B cell (primary cell): Measurements from ENCODE around the gene FAM120B. TPM values are rescaled to one million over a fixed set of nuclear protein-coding genes. Genes with fewer than 3 reads are reported as not detected.

Experiments used
- ATAC-seq: fragments of 200-7000 bp; cut with Tn5 transposase; one replicate; pipeline ENCODE4 v1.10.0; 2021; ENCODE audit warnings: low read depth, mild to moderate bottlenecking, moderate number of reproducible peaks, moderate library complexity
- CTCF ChIA-PET: fragments of 350-600 bp; sonication (Branson Sonifier 250); formaldehyde crosslinking; loops from one replicate; lab custom pipeline; 2021; ENCODE audit warnings: antibody characterized with exemption, inconsistent platforms; lab: Charles Lee
- POLR2A ChIA-PET: fragments of 350-600 bp; sonication (Branson Sonifier 250); formaldehyde crosslinking; loops from one replicate; lab custom pipeline; 2021; ENCODE audit warnings: antibody characterized with exemption; lab: Charles Lee
- DNase-seq: peaks from one replicate; pipeline ENCODE4 v3.0.0; 2013
- H2AFZ ChIP-seq: 2 replicates; pipeline ENCODE4 v1.6.1; 2012; ENCODE audit warnings: mild to moderate bottlenecking, low read depth, low read length; ENCODE audit not compliant: insufficient read depth, poor library complexity, severe bottlenecking
- H3K27ac ChIP-seq, 2 donors: 1 replicate in 1 of 2; 2 replicates in 1 of 2; pipeline ENCODE4 v1.5.1; 2012 to 2013; ENCODE audit warnings: low read length in 2 of 2, mild to moderate bottlenecking in 2 of 2, moderate library complexity in 1 of 2
- H3K27me3 ChIP-seq, 4 experiments: fragments of 200-600 bp in 1 of 4; sonication (generic) in 1 of 4; replicated peaks in 1 of 4; 1 replicate in 2 of 4; 2 replicates in 2 of 4; pipeline versions ENCODE4 v1.6.1 to v1.7.0; 2013 to 2016; ENCODE audit warnings: low read length in 3 of 4, mild to moderate bottlenecking in 2 of 4, mixed read lengths in 1 of 4, moderate library complexity in 1 of 4; ENCODE audit not compliant: insufficient read depth in 4 of 4, control insufficient read depth in 3 of 4; ENCODE audit errors: control extremely low read depth in 1 of 4
- H3K36me3 ChIP-seq, 2 experiments: replicated peaks in 1 of 2; 1 replicate in 1 of 2; 2 replicates in 1 of 2; pipeline versions ENCODE4 v1.6.1 to v1.7.1; 2013; ENCODE audit warnings: low read length in 1 of 2; ENCODE audit not compliant: insufficient read depth in 2 of 2, control insufficient read depth in 1 of 2; ENCODE audit errors: control extremely low read depth in 1 of 2, extremely low read depth in 1 of 2
- H3K4me1 ChIP-seq, 2 donors: fragments of 200-600 bp in 1 of 2; sonication (generic) in 1 of 2; 1 replicate in 1 of 2; 2 replicates in 1 of 2; pipeline versions ENCODE4 v1.5.1 to v1.6.1; 2013 to 2017; ENCODE audit warnings: low read length in 2 of 2; ENCODE audit not compliant: control insufficient read depth in 2 of 2, insufficient read depth in 2 of 2
- H3K4me2 ChIP-seq: replicated peaks from 2 replicates; pipeline ENCODE3; 2012; ENCODE audit warnings: mild to moderate bottlenecking, low read depth, low read length; ENCODE audit not compliant: poor library complexity, severe bottlenecking
- H3K4me3 ChIP-seq, 5 experiments: fragments of 200-600 bp in 1 of 5; sonication (generic) in 1 of 5; 1 replicate in 3 of 5; 2 replicates in 2 of 5; pipeline versions ENCODE4 v1.5.1 to v1.7.0; 2011 to 2016; ENCODE audit warnings: low read length in 4 of 5, mild to moderate bottlenecking in 4 of 5, low read depth in 2 of 5, control low read depth in 1 of 5, moderate library complexity in 1 of 5; ENCODE audit not compliant: insufficient read depth in 1 of 5; ENCODE audit errors: control extremely low read depth in 1 of 5, extremely low read depth in 1 of 5
- H3K79me2 ChIP-seq: fragments of 200-600 bp; sonication (generic); one replicate; pipeline ENCODE4 v1.6.0; 2016; ENCODE audit warnings: low read length; ENCODE audit not compliant: control insufficient read depth, insufficient read depth
- H3K9ac ChIP-seq: fragments of 200-600 bp; sonication (generic); 2 replicates; pipeline ENCODE4 v1.6.1; 2017; ENCODE audit warnings: mild to moderate bottlenecking, low read length, moderate library complexity
- H3K9me3 ChIP-seq, 3 donors: one replicate each; pipeline versions ENCODE4 v1.6.1 to v1.7.1; 2013; ENCODE audit warnings: low read length in 2 of 3; ENCODE audit not compliant: control insufficient read depth in 2 of 3, insufficient read depth in 1 of 3; ENCODE audit errors: control extremely low read depth in 1 of 3
- H4K20me1 ChIP-seq: 2 replicates; pipeline ENCODE4 v1.6.0; 2012; ENCODE audit warnings: mild to moderate bottlenecking, low read length; ENCODE audit not compliant: insufficient read depth, control insufficient read depth, poor library complexity, severe bottlenecking
- H3K27ac Mint-ChIP-seq: one replicate; pipeline ENCODE4 v1.8.0; 2021; ENCODE audit warnings: mixed read lengths
- H3K27me3 Mint-ChIP-seq: one replicate; pipeline ENCODE4 v1.8.0; 2021; ENCODE audit warnings: mixed read lengths
- H3K4me1 Mint-ChIP-seq: one replicate; pipeline ENCODE4 v1.8.0; 2021; ENCODE audit warnings: mixed read lengths
- H3K4me3 Mint-ChIP-seq: one replicate; pipeline ENCODE4 v1.8.0; 2021; ENCODE audit warnings: mixed read lengths
- H3K9me3 Mint-ChIP-seq: one replicate; pipeline ENCODE4 v1.8.0; 2022; ENCODE audit warnings: mixed read lengths; ENCODE audit not compliant: insufficient read depth
- CTCF ChIP-seq: fragments of 200-600 bp; IDR thresholded peaks from one replicate; pipeline ENCODE4 v1.8.0; 2022; ENCODE audit warnings: antibody characterized with exemption, mild to moderate bottlenecking
- EZH2 ChIP-seq: IDR thresholded peaks from 2 replicates; pipeline ENCODE4 v1.6.1; 2012; ENCODE audit warnings: borderline replicate concordance, low read depth, mild to moderate bottlenecking, moderate library complexity, low read length; ENCODE audit not compliant: insufficient read depth, poor library complexity, severe bottlenecking
- WGBS: methylation state at CpG from one replicate; pipeline ENCODE4 v1.1.5; 2013; ENCODE audit warnings: missing lambda C conversion rate; ENCODE audit not compliant: insufficient coverage; 5-methylcytosine and 5-hydroxymethylcytosine counted together
- intact Hi-C: fragments of 100-400 bp; cut with micrococcal nuclease; formaldehyde crosslinking; loops from one replicate; pipeline ENCODE4 v1.10.0; 2022
- polyA plus RNA-seq: library from polyadenylated mRNA; depleted of rRNA; stranded (reverse); fragments of >200 nt; gene quantifications from 2 replicates; pipeline ENCODE4 v1.2.3, GENCODE V29; 2012
- total RNA-seq, 2 donors: library from RNA; stranded (reverse); fragments of 120-200 nt in 1 of 2; gene quantifications; 1 replicate in 1 of 2; 2 replicates in 1 of 2; pipeline versions ENCODE4 v1.2.3 to v1.2.4, GENCODE V29; 2013 to 2022

FAM120B gene
- total and polyA plus RNA-seq, 2 donors (not counting 1 experiment from before 2014, with no cell fraction given) = 12.5 to 51.7 TPM

GRCh38 chr6:170316071-170316470 lies 9.5 kb downstream of the FAM120B start:
- H3K4me1 ChIP-seq = no peaks in the 10 kb centered on the region
- DNase-seq (no peak), ATAC-seq (no peak)
- Mint-ChIP-seq H3K4me3 (no peak overlapping the region), H3K9me3 (no peaks in the 10 kb centered on the region), H3K27ac (no peak overlapping the region), H3K27me3 (no peaks in the 10 kb centered on the region), H3K4me1 (peaks cover 32% of the 10 kb centered on the region)
- intact Hi-C loops = no loop called here
- no peak overlapping the region for H3K9ac ChIP-seq
- ChIA-PET CTCF (no interaction called here), POLR2A (no interaction called here)
- H3K79me2 ChIP-seq = peaks cover 68% of the 10 kb centered on the region
- H3K9me3 ChIP-seq = no peaks in the 10 kb centered on the region
- no peak for TF ChIP-seq CTCF
- TF ChIP-seq EZH2 = no peak
- no peaks in the 10 kb centered on the region for H3K27me3 ChIP-seq
- peaks cover 80% of the 10 kb centered on the region for H4K20me1 ChIP-seq
- peaks cover 0 to 26% of the 10 kb centered on the region in 2 experiments for H3K36me3 ChIP-seq
- H3K4me2 ChIP-seq = no peak overlapping the region
- H3K27ac ChIP-seq = no peak overlapping the region
- no peak overlapping the region for H2AFZ ChIP-seq
- WGBS = 83% methylated on average over 2 of the region's 4 CpGs
- H3K4me3 ChIP-seq = no peak overlapping the region

DNA sequence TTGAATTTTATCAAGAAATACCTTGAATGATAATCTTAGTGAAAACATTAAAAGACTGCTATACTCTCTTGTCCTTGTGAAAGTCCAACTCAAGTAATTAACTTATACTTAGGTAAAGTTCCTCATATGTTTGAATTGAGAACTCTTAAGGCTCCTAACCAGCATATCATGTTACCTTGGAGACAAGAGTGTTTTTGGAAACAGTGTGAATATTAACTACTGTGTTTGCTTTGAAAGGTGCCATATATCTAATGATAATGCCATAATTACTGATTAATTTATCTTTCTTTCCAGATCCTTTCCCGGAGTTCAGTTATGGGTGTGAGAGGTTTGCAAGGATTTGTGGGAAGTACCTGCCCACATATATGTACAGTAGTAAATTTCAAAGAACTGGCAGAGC lies 10.5 kb downstream of the FAM120B start:
- H3K4me1 Mint-ChIP-seq = peaks cover 27% of the 10 kb centered on the region
- POLR2A ChIA-PET = no interaction called here
- CTCF ChIA-PET = no interaction called here
- intact Hi-C loops = no loop called here
- Histone ChIP-seq H4K20me1 (peaks cover 82% of the 10 kb centered on the region), H3K27ac (no peak overlapping the region), H3K36me3 (peaks cover 0 to 26% of the 10 kb centered on the region in 2 experiments), H3K9me3 (no peaks in the 10 kb centered on the region), H3K4me3 (no peak overlapping the region), H3K4me2 (no peak overlapping the region), H3K79me2 (peaks cover 62% of the 10 kb centered on the region), H3K4me1 (no peaks in the 10 kb centered on the region), H3K9ac (no peak overlapping the region), H2AFZ (no peak overlapping the region), H3K27me3 (no peaks in the 10 kb centered on the region)
- ATAC-seq = no peak
- no peak for DNase-seq
- no peak overlapping the region for H3K27ac Mint-ChIP-seq
- H3K27me3 Mint-ChIP-seq = no peaks in the 10 kb centered on the region
- H3K4me3 Mint-ChIP-seq = no peak overlapping the region
- H3K9me3 Mint-ChIP-seq = no peaks in the 10 kb centered on the region
- TF ChIP-seq EZH2 (no peak), CTCF (no peak)
- WGBS = no CpG with 5 or more reads among the region's 1 CpG
